SK-N-SH (cell line): ENCODE measurements around the gene OR8D2.

Experiments used
- CTCF ChIP-seq: fragments of 200-600 bp; sonication (generic); IDR thresholded peaks from 2 replicates; pipeline ENCODE4 v1.6.1; 2017; ENCODE audit warnings: antibody characterized with exemption, mild to moderate bottlenecking, moderate library complexity
- EZH2phosphoT487 ChIP-seq: fragments of 200-600 bp; sonication (generic); IDR thresholded peaks from 2 replicates; pipeline ENCODE4 v1.6.1; 2017; ENCODE audit warnings: low read depth, mixed run types, mild to moderate bottlenecking, antibody characterized with exemption, moderate library complexity, borderline replicate concordance
- FOXM1 ChIP-seq: IDR thresholded peaks from 2 replicates; pipeline ENCODE4 v1.4.0; 2012; ENCODE audit warnings: low read depth, mild to moderate bottlenecking
- NFIC ChIP-seq: IDR thresholded peaks from 2 replicates; pipeline ENCODE4 v1.4.0; 2012; ENCODE audit warnings: borderline replicate concordance
- PBX3 ChIP-seq: IDR thresholded peaks from 2 replicates; pipeline ENCODE4; 2012
- POLR2AphosphoS5 ChIP-seq: IDR thresholded peaks from 2 replicates; pipeline ENCODE4 v1.6.1; 2012; ENCODE audit warnings: low read depth, low read length
- SIN3A ChIP-seq: IDR thresholded peaks from 2 replicates; pipeline ENCODE4 v1.6.1; 2012; ENCODE audit warnings: low read depth, mild to moderate bottlenecking, low read length, moderate library complexity, borderline replicate concordance
- SMC3 ChIP-seq: IDR thresholded peaks from 2 replicates; pipeline ENCODE4 v1.6.1; 2012; ENCODE audit warnings: low read depth, low read length, improper control_type of control experiment
- TAF1 ChIP-seq: IDR thresholded peaks from 2 replicates; pipeline ENCODE4 v1.6.1; 2012; ENCODE audit warnings: low read depth, mild to moderate bottlenecking, low read length, moderate library complexity, borderline replicate concordance
- TCF12 ChIP-seq: IDR thresholded peaks from 2 replicates; pipeline ENCODE4 v1.4.0; 2012
- TEAD4 ChIP-seq: IDR thresholded peaks from 2 replicates; pipeline ENCODE4 v1.4.0; 2012; ENCODE audit warnings: mild to moderate bottlenecking, borderline replicate concordance; ENCODE audit not compliant: insufficient read depth
- USF1 ChIP-seq: IDR thresholded peaks from 2 replicates; pipeline ENCODE4 v1.4.0; 2012; ENCODE audit warnings: low read depth, borderline replicate concordance
- USF2 ChIP-seq: fragments of 150-350 bp; IDR thresholded peaks from 2 replicates; pipeline ENCODE4 v1.6.1; 2017; ENCODE audit warnings: antibody characterized with exemption, low read length, low read depth, borderline replicate concordance

- no peak for TF ChIP-seq USF2
- TF ChIP-seq USF1 = no peak
- TF ChIP-seq TEAD4 = no peak
- no peak for TF ChIP-seq CTCF
- no peak for TF ChIP-seq NFIC
- TF ChIP-seq FOXM1 = no peak
- no peak for TF ChIP-seq TAF1
- no peak for TF ChIP-seq PBX3
- TF ChIP-seq TCF12 = no peak
- no peak for TF ChIP-seq SMC3
- TF ChIP-seq EZH2phosphoT487 = no peak
- TF ChIP-seq SIN3A = no peak
- no peak for TF ChIP-seq POLR2AphosphoS5
Observed at GRCh38 chr11:124313131-124313530, 6.9 kb downstream of the OR8D2 start.
